Right lobe of liver (tissue), 6 donors: ENCODE results near the gene UBE2E1. TPM values are rescaled to one million over a fixed set of nuclear protein-coding genes. Genes with fewer than 3 reads are reported as not detected.

Experiments
- ATAC-seq, 4 donors: fragments of 200-7000 bp; cut with Tn5 transposase; one replicate each; pipeline ENCODE4 v1.9.1; 2020; ENCODE audit warnings: mild to moderate bottlenecking in 4 of 4, moderate library complexity in 4 of 4
- DNase-seq, 3 donors: peaks; one replicate each; pipeline ENCODE4 v3.0.0-alpha.2; 2020
- H3K27ac ChIP-seq, 3 donors: fragments of 200-600 bp; one replicate each; pipeline ENCODE4 v1.8.0; 2022
- H3K27me3 ChIP-seq, 2 donors: fragments of 200-600 bp; one replicate each; pipeline ENCODE4 v1.8.0; 2022
- H3K36me3 ChIP-seq, 4 donors: fragments of 200-600 bp; sonication (generic) in 1 of 4; one replicate each; pipeline versions ENCODE4 v1.5.1 to v1.8.0; 2017 to 2022; ENCODE audit warnings: control low read depth in 1 of 4
- H3K4me1 ChIP-seq, 4 donors: fragments of 200-600 bp; sonication (generic) in 1 of 4; one replicate each; pipeline versions ENCODE4 v1.5.1 to v1.8.0; 2017 to 2022; ENCODE audit warnings: control low read depth in 1 of 4
- H3K4me3 ChIP-seq, 3 donors: fragments of 200-600 bp; one replicate each; pipeline ENCODE4 v1.8.0; 2022
- H3K9me3 ChIP-seq, 4 donors: fragments of 200-600 bp; sonication (generic) in 1 of 4; one replicate each; pipeline versions ENCODE4 v1.5.1 to v1.8.0; 2017 to 2022; ENCODE audit warnings: control low read depth in 1 of 4
- POLR2A ChIP-seq: fragments of 450-650 bp; IDR thresholded peaks from one replicate; pipeline ENCODE4 v1.6.1; 2017; ENCODE audit warnings: antibody characterized with exemption, mild to moderate bottlenecking
- WGBS: methylation state at CpG from one replicate; pipeline ENCODE4 v1.1.6; 2018; ENCODE audit warnings: low coverage, low lambda C conversion rate; ENCODE audit not compliant: insufficient coverage; ENCODE audit errors: missing lambda C conversion rate; 5-methylcytosine and 5-hydroxymethylcytosine counted together
- intact Hi-C, 2 donors: fragments of 100-400 bp; cut with DNase I; formaldehyde crosslinking; loops; one replicate each; pipeline versions ENCODE4 v1.11.2 to v1.14.1; 2022
- total RNA-seq, 6 experiments: library from RNA; depleted of rRNA in 2 of 6; stranded (reverse); fragments of >200 nt in 2 of 6; fragmentation: NEBNext Ultra II Directional in 3 of 6; extraction: Animal tissue kit (Norgen Biotek cat#: 25700) in 3 of 6; gene quantifications; one replicate each; pipeline versions ENCODE4 v1.1.0 to v1.2.4, GENCODE V29; 2016 to 2023
- TF ChIP-seq, protein P1 (sequence below), 4 donors: fragments of 200-600 bp in 3 of 4; fragments of 450-650 bp in 1 of 4; IDR thresholded peaks; one replicate each; pipeline versions ENCODE4 v1.5.1 to v1.8.0; 2016 to 2022; ENCODE audit warnings: antibody characterized with exemption in 4 of 4, mild to moderate bottlenecking in 2 of 4
- donor health status: DM: no; HTN: yes; CAD: no.
- donor health status: DM: no; HTN: no; CAD: no.
- donor health status: DM: no; HTN: no; CAD: no.
- donor health status: DM: no; HTN: yes; CAD: no.
- donor health status: DM: no; HTN: yes; CAD: no.

Gene UBE2E1
- total RNA-seq, 6 experiments from 2014 or later, result 20.8 to 40.4 (median 29.7) TPM

GRCh38 chr3:23810343-23811184 is 4.8 kb downstream of the UBE2E1 start:
- Histone ChIP-seq H3K4me1 (peaks cover 0 to 13% (median 3%) of the 10 kb centered on the region in 4 donors), H3K9me3 (no peaks in the 10 kb centered on the region), H3K36me3 (no peaks in the 10 kb centered on the region), H3K4me3 (peak overlapping the region; percentile 55 to 76 (median 57)), H3K27ac (peak overlapping the region; percentile 56 to 77 (median 72)), H3K27me3 (no peaks in the 10 kb centered on the region)
- peak; percentile 12 for TF ChIP-seq POLR2A
- TF ChIP-seq, protein P1, sequence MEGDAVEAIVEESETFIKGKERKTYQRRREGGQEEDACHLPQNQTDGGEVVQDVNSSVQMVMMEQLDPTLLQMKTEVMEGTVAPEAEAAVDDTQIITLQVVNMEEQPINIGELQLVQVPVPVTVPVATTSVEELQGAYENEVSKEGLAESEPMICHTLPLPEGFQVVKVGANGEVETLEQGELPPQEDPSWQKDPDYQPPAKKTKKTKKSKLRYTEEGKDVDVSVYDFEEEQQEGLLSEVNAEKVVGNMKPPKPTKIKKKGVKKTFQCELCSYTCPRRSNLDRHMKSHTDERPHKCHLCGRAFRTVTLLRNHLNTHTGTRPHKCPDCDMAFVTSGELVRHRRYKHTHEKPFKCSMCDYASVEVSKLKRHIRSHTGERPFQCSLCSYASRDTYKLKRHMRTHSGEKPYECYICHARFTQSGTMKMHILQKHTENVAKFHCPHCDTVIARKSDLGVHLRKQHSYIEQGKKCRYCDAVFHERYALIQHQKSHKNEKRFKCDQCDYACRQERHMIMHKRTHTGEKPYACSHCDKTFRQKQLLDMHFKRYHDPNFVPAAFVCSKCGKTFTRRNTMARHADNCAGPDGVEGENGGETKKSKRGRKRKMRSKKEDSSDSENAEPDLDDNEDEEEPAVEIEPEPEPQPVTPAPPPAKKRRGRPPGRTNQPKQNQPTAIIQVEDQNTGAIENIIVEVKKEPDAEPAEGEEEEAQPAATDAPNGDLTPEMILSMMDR (IDR thresholded peaks at IDR 0.05), result peak in 2 of 4 donors; percentile 5 to 6
- peak; percentile 64 to 67 (median 66) for DNase-seq
- 2% methylated on average over 30 of the region's 78 CpGs for WGBS
- ATAC-seq, result peak; percentile 48 to 66 (median 54)
- intact Hi-C loops, result no loop called here

DNA sequence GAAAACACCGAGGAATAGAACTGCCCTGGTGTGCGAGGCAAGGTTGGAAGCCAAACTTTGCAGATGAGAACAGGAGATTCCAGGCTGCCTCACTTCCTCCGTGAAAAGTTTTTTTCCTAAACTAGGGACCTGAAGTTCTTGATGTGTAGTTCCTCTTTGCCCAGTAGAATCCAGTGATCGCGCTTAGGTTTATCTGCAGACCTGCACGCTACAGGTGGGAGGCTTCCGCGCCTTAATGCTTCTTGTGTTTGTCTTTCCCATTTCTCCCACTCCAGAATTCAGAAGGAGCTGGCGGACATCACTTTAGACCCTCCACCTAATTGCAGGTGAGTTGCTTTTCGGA is 5.4 kb downstream of the UBE2E1 start:
- TF ChIP-seq, protein P1 (IDR thresholded peaks at IDR 0.05), result no peak
- no peak for TF ChIP-seq POLR2A
- H3K4me3 ChIP-seq, result peak overlapping the region; percentile 55 to 76 (median 57)
- DNase-seq, result no peak
- H3K9me3 ChIP-seq, result no peaks in the 10 kb centered on the region
- peak overlapping the region; percentile 56 to 77 (median 72) for H3K27ac ChIP-seq
- intact Hi-C loops, result no loop called here
- ATAC-seq, result peak; percentile 8 to 42 (median 27)
- peaks cover 0 to 13% (median 3%) of the 10 kb centered on the region in 4 donors for H3K4me1 ChIP-seq
- H3K27me3 ChIP-seq, result no peaks in the 10 kb centered on the region
- H3K36me3 ChIP-seq, result no peaks in the 10 kb centered on the region
- 21% methylated on average over 7 of the region's 10 CpGs for WGBS

DNA sequence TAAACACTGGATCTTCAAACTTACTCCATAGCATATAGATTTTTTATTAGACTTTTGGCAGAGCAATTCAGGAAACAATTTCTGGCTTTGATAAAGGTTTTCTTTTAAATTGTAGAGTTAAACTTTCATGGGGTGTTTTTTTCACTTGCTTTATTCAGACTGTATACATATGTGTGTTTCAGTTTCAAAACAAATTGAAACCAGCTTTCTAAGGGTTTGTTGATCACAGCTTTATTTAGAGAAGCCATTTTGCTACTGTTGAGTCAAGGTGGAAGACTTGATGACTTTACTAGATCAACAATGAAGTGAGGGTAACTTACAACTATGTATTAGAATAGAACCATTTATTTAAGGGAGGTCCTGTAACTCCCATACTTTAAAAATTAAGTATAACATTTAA is 6.2 kb downstream of the UBE2E1 start:
- Histone ChIP-seq H3K36me3 (no peaks in the 10 kb centered on the region), H3K27me3 (no peaks in the 10 kb centered on the region), H3K27ac (no peak overlapping the region), H3K9me3 (no peaks in the 10 kb centered on the region), H3K4me3 (no peak overlapping the region), H3K4me1 (peaks cover 0 to 13% (median 3%) of the 10 kb centered on the region in 4 donors)
- TF ChIP-seq POLR2A, result no peak
- TF ChIP-seq, protein P1 (IDR thresholded peaks at IDR 0.05), result no peak
- DNase-seq (no peak), ATAC-seq (no peak)
- intact Hi-C loops, result no loop called here

- ATAC-seq (peak in 3 of 4 donors; percentile 26 to 68 (median 58)), DNase-seq (no peak)
- no peak overlapping the region for H3K4me3 ChIP-seq
- no peaks in the 10 kb centered on the region for H3K36me3 ChIP-seq
- no peak for TF ChIP-seq POLR2A
- TF ChIP-seq, protein P1 (IDR thresholded peaks at IDR 0.05), result no peak
- no peaks in the 10 kb centered on the region for H3K9me3 ChIP-seq
- 66% methylated on average over 3 of the region's 3 CpGs for WGBS
- peaks cover 0 to 10% (median 4%) of the 10 kb centered on the region in 4 donors for H3K4me1 ChIP-seq
- H3K27me3 ChIP-seq, result no peaks in the 10 kb centered on the region
- intact Hi-C loops, result no loop called here
- no peak overlapping the region for H3K27ac ChIP-seq
Observed at GRCh38 chr3:23815879-23816278, 10.1 kb downstream of the UBE2E1 start.
